Lower lobe of right lung (tissue), 2 donors: ENCODE measurements around the gene FAM120B. TPM values are rescaled to one million over a fixed set of nuclear protein-coding genes. Genes with fewer than 3 reads are reported as not detected.
A peak's percentile ranks its signal among the peaks of the same experiment; 100 is the strongest.

Experiments used
- ATAC-seq, 2 donors: fragments of 200-7000 bp; cut with Tn5 transposase; one replicate each; pipeline ENCODE4 v1.9.1; 2020 to 2022; ENCODE audit warnings: mild to moderate bottlenecking in 2 of 2, moderate library complexity in 2 of 2
- DNase-seq: peaks from one replicate; pipeline ENCODE4 v3.0.0-alpha.2; 2020
- H3K27ac ChIP-seq: fragments of 200-600 bp; one replicate; pipeline ENCODE4 v1.8.0; 2022
- H3K27me3 ChIP-seq: fragments of 200-600 bp; one replicate; pipeline ENCODE4 v1.8.0; 2022; ENCODE audit warnings: low read depth
- H3K36me3 ChIP-seq: fragments of 200-600 bp; one replicate; pipeline ENCODE4 v1.8.0; 2022; ENCODE audit warnings: mild to moderate bottlenecking
- H3K4me1 ChIP-seq: fragments of 200-600 bp; one replicate; pipeline ENCODE4 v1.8.0; 2022
- H3K4me3 ChIP-seq: fragments of 200-600 bp; one replicate; pipeline ENCODE4 v1.8.0; 2022; ENCODE audit warnings: mild to moderate bottlenecking
- H3K9me3 ChIP-seq: fragments of 200-600 bp; one replicate; pipeline ENCODE4 v1.8.0; 2022
- CTCF ChIP-seq: fragments of 200-600 bp; IDR thresholded peaks from one replicate; pipeline ENCODE4 v1.8.0; 2022; ENCODE audit warnings: antibody characterized with exemption, mild to moderate bottlenecking
- intact Hi-C: fragments of 100-400 bp; cut with DNase I; formaldehyde crosslinking; loops from one replicate; pipeline ENCODE4 v1.11.0; 2022
- total RNA-seq: library from RNA; stranded (reverse); fragmentation: NEBNext Ultra II Directional; extraction: Animal tissue kit (Norgen Biotek cat#: 25700); gene quantifications from one replicate; pipeline ENCODE4 v1.2.1, GENCODE V29; 2021
- donor health status: DM: no; HTN: yes; CAD: no; lungs with severe emphysema.

The FAM120B gene
- total RNA-seq, 1 donor from 2014 or later, result 29.0 TPM

GRCh38 chr6:170296746-170297575 is 9.6 kb upstream of the FAM120B start:
- ATAC-seq, result no peak
- Histone ChIP-seq H3K4me3 (no peak overlapping the region), H3K4me1 (peaks cover 42% of the 10 kb centered on the region), H3K27me3 (peaks cover 67% of the 10 kb centered on the region), H3K36me3 (no peaks in the 10 kb centered on the region), H3K27ac (no peak overlapping the region), H3K9me3 (no peaks in the 10 kb centered on the region)
- intact Hi-C loops, result no loop called here
- no peak for DNase-seq
- no peak for TF ChIP-seq CTCF

- Histone ChIP-seq H3K36me3 (no peaks in the 10 kb centered on the region), H3K4me1 (peaks cover 34% of the 10 kb centered on the region), H3K9me3 (no peaks in the 10 kb centered on the region), H3K27me3 (peaks cover 59% of the 10 kb centered on the region), H3K4me3 (no peak overlapping the region), H3K27ac (no peak overlapping the region)
- intact Hi-C loops, result no loop called here
- no peak for TF ChIP-seq CTCF
- DNase-seq, result no peak
- no peak for ATAC-seq
Observed at GRCh38 chr6:170297576-170298330, 8.8 kb upstream of the FAM120B start.

GRCh38 chr6:170298688-170299087 is 7.9 kb upstream of the FAM120B start:
- H3K27me3 ChIP-seq, result peaks cover 50% of the 10 kb centered on the region
- H3K36me3 ChIP-seq, result no peaks in the 10 kb centered on the region
- H3K4me1 ChIP-seq, result peaks cover 25% of the 10 kb centered on the region
- TF ChIP-seq CTCF, result no peak
- ATAC-seq, result no peak
- H3K9me3 ChIP-seq, result no peaks in the 10 kb centered on the region
- no peak overlapping the region for H3K4me3 ChIP-seq
- intact Hi-C loops, result no loop called here
- no peak overlapping the region for H3K27ac ChIP-seq
- DNase-seq, result no peak

GRCh38 chr6:170301184-170301583 is 5.4 kb upstream of the FAM120B start:
- H3K27me3 ChIP-seq, result peaks cover 25% of the 10 kb centered on the region
- DNase-seq (no peak), ATAC-seq (no peak)
- H3K36me3 ChIP-seq, result no peaks in the 10 kb centered on the region
- TF ChIP-seq CTCF, result no peak
- no peak overlapping the region for H3K4me3 ChIP-seq
- no peaks in the 10 kb centered on the region for H3K9me3 ChIP-seq
- no peak overlapping the region for H3K27ac ChIP-seq
- intact Hi-C loops, result no loop called here
- peaks cover 18% of the 10 kb centered on the region for H3K4me1 ChIP-seq

- Histone ChIP-seq H3K27ac (peak overlapping the region; percentile 97), H3K36me3 (no peaks in the 10 kb centered on the region), H3K9me3 (no peaks in the 10 kb centered on the region), H3K4me3 (peak overlapping the region; percentile 92), H3K27me3 (no peaks in the 10 kb centered on the region), H3K4me1 (peaks cover 45% of the 10 kb centered on the region)
- no peak for TF ChIP-seq CTCF
- peak in 1 of 2 donors; percentile 39 for ATAC-seq
- no peak for DNase-seq
- intact Hi-C loops, result no loop called here
Observed at GRCh38 chr6:170305805-170306323, 694 bp upstream of the FAM120B start.
